Hepatocyte (in vitro differentiated cells): ENCODE results near the gene TTLL12. TPM values are rescaled to one million over a fixed set of nuclear protein-coding genes. Genes with fewer than 3 reads are reported as not detected.

Experiments
- DNase-seq: peaks from one replicate; pipeline ENCODE4 v3.0.0-alpha.2; 2016; ENCODE audit warnings: low spot score
- H2AFZ ChIP-seq: fragments of 200-600 bp; sonication (generic); 2 replicates; pipeline ENCODE4 v1.6.0; 2016; ENCODE audit warnings: antibody characterized with exemption, mild to moderate bottlenecking
- H3K27ac ChIP-seq: fragments of 200-600 bp; sonication (generic); 2 replicates; pipeline ENCODE4 v1.5.1; 2016; ENCODE audit warnings: mild to moderate bottlenecking
- H3K27me3 ChIP-seq: fragments of 200-600 bp; sonication (generic); 2 replicates; pipeline ENCODE4 v1.6.1; 2016
- H3K36me3 ChIP-seq: fragments of 200-600 bp; sonication (generic); replicated peaks from 2 replicates; pipeline ENCODE4 v1.5.1; 2016; ENCODE audit warnings: low read depth; ENCODE audit not compliant: insufficient read depth
- H3K4me1 ChIP-seq: fragments of 200-600 bp; sonication (generic); 2 replicates; pipeline ENCODE4 v1.5.1; 2016; ENCODE audit warnings: mild to moderate bottlenecking, moderate library complexity; ENCODE audit not compliant: insufficient read depth
- H3K4me2 ChIP-seq: fragments of 200-600 bp; sonication (generic); 2 replicates; pipeline ENCODE4 v1.6.0; 2016
- H3K4me3 ChIP-seq: fragments of 200-600 bp; sonication (generic); 2 replicates; pipeline ENCODE4 v1.5.1; 2016; ENCODE audit warnings: mild to moderate bottlenecking
- H3K79me2 ChIP-seq: fragments of 200-600 bp; sonication (generic); 2 replicates; pipeline ENCODE4 v1.6.0; 2017; ENCODE audit warnings: mild to moderate bottlenecking
- H3K9me2 ChIP-seq: fragments of 200-600 bp; sonication (generic); replicated peaks from 2 replicates; pipeline ENCODE4 v1.6.0; 2017; ENCODE audit warnings: mild to moderate bottlenecking; ENCODE audit not compliant: insufficient read depth
- H3K9me3 ChIP-seq: fragments of 200-600 bp; sonication (generic); 2 replicates; pipeline ENCODE4 v1.5.1; 2016; ENCODE audit warnings: low read depth, mild to moderate bottlenecking
- H4K20me1 ChIP-seq: fragments of 200-600 bp; sonication (generic); 2 replicates; pipeline ENCODE4 v1.6.0; 2016; ENCODE audit warnings: mild to moderate bottlenecking; ENCODE audit not compliant: insufficient read depth, poor library complexity, severe bottlenecking
- EZH2 ChIP-seq: fragments of 200-600 bp; sonication (generic); IDR thresholded peaks from 2 replicates; pipeline ENCODE4 v1.6.1; 2016; ENCODE audit warnings: antibody characterized with exemption, mild to moderate bottlenecking, borderline replicate concordance
- EZH2phosphoT487 ChIP-seq: fragments of 200-600 bp; sonication (generic); IDR thresholded peaks from one replicate; pipeline ENCODE4 v1.6.1; 2018; ENCODE audit warnings: antibody characterized with exemption, mild to moderate bottlenecking, low read depth, moderate library complexity; ENCODE audit not compliant: unreplicated experiment, severe bottlenecking
- WGBS: methylation state at CpG from one replicate; pipeline ENCODE4 v1.1.6; 2016; ENCODE audit warnings: low lambda C conversion rate; ENCODE audit errors: missing lambda C conversion rate; 5-methylcytosine and 5-hydroxymethylcytosine counted together
- polyA plus RNA-seq: library from polyadenylated mRNA; unstranded; fragments of >200 nt; fragmentation: Nextera tagmentation; extraction: Ambion mirVana; gene quantifications from 2 replicates; pipeline ENCODE4 v1.2.1, GENCODE V29; 2016
- total RNA-seq: library from RNA; depleted of rRNA; stranded (reverse); fragments of >200 nt; gene quantifications from 2 replicates; pipeline ENCODE4 v1.2.3, GENCODE V29; 2014
- TF ChIP-seq, protein P1 (sequence below): fragments of 200-600 bp; sonication (generic); IDR thresholded peaks from 2 replicates; pipeline ENCODE4 v1.5.1; 2016; ENCODE audit warnings: antibody characterized with exemption, mild to moderate bottlenecking; ENCODE audit not compliant: poor library complexity

Gene TTLL12
- total and polyA plus RNA-seq, 2 experiments from 2014 or later = 40.9 to 50.3 TPM

DNA sequence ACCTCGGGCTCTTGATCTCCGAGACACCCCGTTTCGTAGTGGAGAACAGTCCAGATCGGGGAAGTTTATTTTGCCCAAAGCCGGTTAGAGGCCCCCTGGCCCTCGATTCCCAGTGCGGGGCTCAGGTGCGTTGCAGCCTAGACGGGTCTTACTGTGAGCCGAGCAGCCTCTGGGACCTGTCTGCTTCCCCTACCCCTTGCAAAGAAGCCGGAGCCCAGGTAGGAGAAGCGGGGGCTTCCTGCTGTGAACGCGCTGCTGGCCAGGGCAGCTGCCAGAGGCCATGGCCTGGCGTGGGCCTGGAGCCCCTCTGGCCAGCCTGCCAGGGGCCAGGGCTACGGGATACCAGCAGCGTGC lies 35.0 kb downstream of the TTLL12 start:
- peaks cover 11% of the 10 kb centered on the region for H3K4me1 ChIP-seq
- no peaks in the 10 kb centered on the region for H3K9me2 ChIP-seq
- no peaks in the 10 kb centered on the region for H3K27me3 ChIP-seq
- TF ChIP-seq EZH2 (no peak), EZH2phosphoT487 (no peak)
- TF ChIP-seq, protein P1, sequence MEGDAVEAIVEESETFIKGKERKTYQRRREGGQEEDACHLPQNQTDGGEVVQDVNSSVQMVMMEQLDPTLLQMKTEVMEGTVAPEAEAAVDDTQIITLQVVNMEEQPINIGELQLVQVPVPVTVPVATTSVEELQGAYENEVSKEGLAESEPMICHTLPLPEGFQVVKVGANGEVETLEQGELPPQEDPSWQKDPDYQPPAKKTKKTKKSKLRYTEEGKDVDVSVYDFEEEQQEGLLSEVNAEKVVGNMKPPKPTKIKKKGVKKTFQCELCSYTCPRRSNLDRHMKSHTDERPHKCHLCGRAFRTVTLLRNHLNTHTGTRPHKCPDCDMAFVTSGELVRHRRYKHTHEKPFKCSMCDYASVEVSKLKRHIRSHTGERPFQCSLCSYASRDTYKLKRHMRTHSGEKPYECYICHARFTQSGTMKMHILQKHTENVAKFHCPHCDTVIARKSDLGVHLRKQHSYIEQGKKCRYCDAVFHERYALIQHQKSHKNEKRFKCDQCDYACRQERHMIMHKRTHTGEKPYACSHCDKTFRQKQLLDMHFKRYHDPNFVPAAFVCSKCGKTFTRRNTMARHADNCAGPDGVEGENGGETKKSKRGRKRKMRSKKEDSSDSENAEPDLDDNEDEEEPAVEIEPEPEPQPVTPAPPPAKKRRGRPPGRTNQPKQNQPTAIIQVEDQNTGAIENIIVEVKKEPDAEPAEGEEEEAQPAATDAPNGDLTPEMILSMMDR = no peak
- H3K4me3 ChIP-seq = peak overlapping the region; percentile 73
- WGBS = 71% methylated on average over 18 of the region's 18 CpGs
- DNase-seq = no peak
- H3K36me3 ChIP-seq = no peaks in the 10 kb centered on the region
- no peaks in the 10 kb centered on the region for H4K20me1 ChIP-seq
- H3K27ac ChIP-seq = peak overlapping the region; percentile 88
- H3K9me3 ChIP-seq = no peaks in the 10 kb centered on the region
- peak overlapping the region; percentile 99 for H3K4me2 ChIP-seq
- no peaks in the 10 kb centered on the region for H3K79me2 ChIP-seq
- peak overlapping the region; percentile 97 for H2AFZ ChIP-seq

DNA sequence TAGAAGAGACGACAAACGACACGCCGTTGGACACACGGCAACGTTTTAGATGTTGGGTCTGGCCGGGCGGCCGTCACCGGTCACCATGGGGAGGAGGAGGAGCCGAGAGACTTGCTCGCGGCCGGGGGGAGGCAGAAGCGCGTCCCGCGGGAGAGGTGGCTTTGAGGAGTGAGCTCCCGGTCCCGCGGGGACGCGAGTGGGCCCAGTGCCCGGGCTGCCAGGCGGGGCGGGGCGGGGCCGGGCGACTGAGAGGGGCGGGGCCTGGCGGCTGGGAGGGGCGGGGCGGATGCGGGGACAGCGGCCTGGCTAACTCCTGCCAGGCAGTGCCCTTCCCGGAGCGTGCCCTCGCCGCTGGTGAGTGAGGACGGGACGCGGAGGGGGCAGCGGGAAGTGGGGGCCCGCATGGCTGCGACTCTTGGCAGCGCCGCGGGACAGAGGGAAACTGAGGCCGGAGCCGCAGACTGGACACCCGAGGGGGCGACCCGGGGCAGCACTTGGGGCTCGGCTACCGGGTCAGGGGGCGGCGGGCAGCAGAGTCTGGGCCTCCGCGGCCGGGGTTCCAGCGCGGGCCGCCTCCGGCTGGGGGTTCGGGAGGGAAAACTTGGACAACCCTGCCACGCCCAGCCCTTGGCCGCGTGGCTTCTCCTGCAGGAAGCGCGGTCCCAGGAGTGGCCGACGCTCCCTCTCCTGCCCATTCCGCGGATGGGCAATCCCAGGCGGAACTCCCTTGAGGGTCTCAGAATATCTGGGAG lies 35.5 kb downstream of the TTLL12 start, which contains the start of gene TSPO:
TSS of gene TSPO (plus strand) at position 309 of the 752 bp plus-strand sequence. CDS start 7,680 bp downstream, outside the sequence.
- Histone ChIP-seq H4K20me1 (no peaks in the 10 kb centered on the region), H3K27me3 (no peaks in the 10 kb centered on the region), H3K9me3 (no peaks in the 10 kb centered on the region), H3K4me1 (peaks cover 11% of the 10 kb centered on the region), H2AFZ (peak within 1 kb of the TSS; percentile 97), H3K9me2 (no peaks in the 10 kb centered on the region), H3K27ac (peak within 1 kb of the TSS; percentile 88), H3K4me3 (peak within 1 kb of the TSS; percentile 73), H3K79me2 (no peaks in the 10 kb centered on the region), H3K4me2 (peak within 1 kb of the TSS; percentile 99), H3K36me3 (no peaks in the 10 kb centered on the region)
- peak; percentile 71 for DNase-seq
- TF ChIP-seq EZH2 (no peak), EZH2phosphoT487 (no peak)
- TF ChIP-seq, protein P1 = no peak
- 17% methylated on average over 43 of the region's 75 CpGs for WGBS

DNA sequence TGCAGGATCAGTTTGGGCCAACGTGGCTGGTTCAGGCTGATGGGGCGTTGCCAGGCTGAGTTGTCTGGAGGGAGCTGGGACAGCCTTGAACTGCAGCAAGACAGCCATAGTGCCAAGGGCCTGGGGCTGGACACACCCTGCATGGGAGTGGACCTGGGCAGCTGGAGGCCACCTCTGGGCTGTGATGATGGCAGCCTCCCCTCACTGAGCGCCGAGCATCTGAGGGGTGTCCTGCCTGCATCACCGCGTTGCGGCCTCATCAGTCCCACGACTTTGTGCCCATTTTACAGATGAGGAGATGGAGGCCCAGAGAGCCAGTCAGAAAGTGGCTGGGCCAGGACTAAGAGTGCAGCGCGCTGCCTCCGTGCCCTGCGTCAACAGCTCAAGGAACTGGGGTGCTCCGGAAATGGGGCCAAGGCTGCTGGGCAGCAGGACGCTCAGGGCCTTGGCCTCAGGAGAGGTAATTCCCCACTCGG lies 36.2 kb downstream of the TTLL12 start:
- Histone ChIP-seq H3K36me3 (no peaks in the 10 kb centered on the region), H4K20me1 (no peaks in the 10 kb centered on the region), H3K27ac (peak overlapping the region; percentile 24), H2AFZ (peak overlapping the region; percentile 97), H3K9me2 (no peaks in the 10 kb centered on the region), H3K4me1 (peaks cover 11% of the 10 kb centered on the region), H3K4me3 (peak overlapping the region; percentile 73), H3K79me2 (no peaks in the 10 kb centered on the region), H3K9me3 (no peaks in the 10 kb centered on the region), H3K4me2 (peak overlapping the region; percentile 99), H3K27me3 (no peaks in the 10 kb centered on the region)
- 92% methylated on average over 15 of the region's 15 CpGs for WGBS
- TF ChIP-seq, protein P1 = no peak
- no peak for TF ChIP-seq EZH2phosphoT487
- no peak for TF ChIP-seq EZH2
- DNase-seq = no peak
